ENCODE data around the gene RAD51B. TPM values are rescaled to one million over a fixed set of nuclear protein-coding genes. Genes with fewer than 3 reads are reported as not detected.
A peak's percentile ranks its signal among the peaks of the same experiment; 100 is the strongest.

RAD51B gene
- polyA plus RNA-seq, 1 experiment = 6.6 TPM

- Histone ChIP-seq H3K27me3 (ENCODE audit: control insufficient read depth, insufficient read depth, low read length) (no peaks in the 10 kb centered on the region), H3K4me3 (ENCODE audit: low read depth, low read length) (no peak overlapping the region), H3K9me3 (ENCODE audit: control insufficient read depth, insufficient read depth, low read length) (peaks cover 4% of the 10 kb centered on the region; the same call in 1 of the 2 replicates), H3K27ac (ENCODE audit: low read depth, low read length) (no peak overlapping the region)
- DNase-seq (ENCODE audit: low read depth, low spot score) = no peak
- CTCF ChIA-PET = interaction anchor here (0.9 kb wide), 1 partner anchor 322 kb away, joined by 3 read pairs; no protein-coding TSS in a partner anchor
- POLR2A ChIA-PET = interaction anchor here (0.6 to 1.1 kb wide), 3 partner anchors 21 to 271 kb away, joined by 3 to 7 read pairs (median 4); partner anchors contain the start of gene ZFP36L1
- TF ChIP-seq, protein P1, sequence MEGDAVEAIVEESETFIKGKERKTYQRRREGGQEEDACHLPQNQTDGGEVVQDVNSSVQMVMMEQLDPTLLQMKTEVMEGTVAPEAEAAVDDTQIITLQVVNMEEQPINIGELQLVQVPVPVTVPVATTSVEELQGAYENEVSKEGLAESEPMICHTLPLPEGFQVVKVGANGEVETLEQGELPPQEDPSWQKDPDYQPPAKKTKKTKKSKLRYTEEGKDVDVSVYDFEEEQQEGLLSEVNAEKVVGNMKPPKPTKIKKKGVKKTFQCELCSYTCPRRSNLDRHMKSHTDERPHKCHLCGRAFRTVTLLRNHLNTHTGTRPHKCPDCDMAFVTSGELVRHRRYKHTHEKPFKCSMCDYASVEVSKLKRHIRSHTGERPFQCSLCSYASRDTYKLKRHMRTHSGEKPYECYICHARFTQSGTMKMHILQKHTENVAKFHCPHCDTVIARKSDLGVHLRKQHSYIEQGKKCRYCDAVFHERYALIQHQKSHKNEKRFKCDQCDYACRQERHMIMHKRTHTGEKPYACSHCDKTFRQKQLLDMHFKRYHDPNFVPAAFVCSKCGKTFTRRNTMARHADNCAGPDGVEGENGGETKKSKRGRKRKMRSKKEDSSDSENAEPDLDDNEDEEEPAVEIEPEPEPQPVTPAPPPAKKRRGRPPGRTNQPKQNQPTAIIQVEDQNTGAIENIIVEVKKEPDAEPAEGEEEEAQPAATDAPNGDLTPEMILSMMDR (IDR thresholded peaks at IDR 0.05; ENCODE audit: low read depth, low read length) = 0 out of 2 replicates have a peak, but pooled peaks have one; percentile 12
Observed at GRCh38 chr14:68521961-68522509, 702.5 kb downstream of the RAD51B start.

- Histone ChIP-seq H3K4me3 (ENCODE audit: low read depth, low read length) (no peak overlapping the region), H3K27ac (ENCODE audit: low read depth, low read length) (no peak overlapping the region), H3K27me3 (ENCODE audit: control insufficient read depth, insufficient read depth, low read length) (no peaks in the 10 kb centered on the region), H3K9me3 (ENCODE audit: control insufficient read depth, insufficient read depth, low read length) (peaks cover 4% of the 10 kb centered on the region; the same call in 1 of the 2 replicates)
- ChIA-PET POLR2A (interaction anchor here (0.7 to 1.1 kb wide), 2 partner anchors 20 to 270 kb away, joined by 3 to 4 read pairs; partner anchors contain the start of gene ZFP36L1), CTCF (no interaction called here)
- DNase-seq (ENCODE audit: low read depth, low spot score) = no peak
- TF ChIP-seq, protein P1 (IDR thresholded peaks at IDR 0.05; ENCODE audit: low read depth, low read length) = no peak
Observed at GRCh38 chr14:68522510-68523325, 703.1 kb downstream of the RAD51B start.

GRCh38 chr14:68523326-68523610, 703.7 kb downstream of the RAD51B start:
- CTCF ChIA-PET = no interaction called here
- TF ChIP-seq, protein P1 (IDR thresholded peaks at IDR 0.05; ENCODE audit: low read depth, low read length) = no peak
- POLR2A ChIA-PET = no interaction called here
- H3K4me3 ChIP-seq (ENCODE audit: low read depth, low read length) = no peak overlapping the region
- H3K27me3 ChIP-seq (ENCODE audit: control insufficient read depth, insufficient read depth, low read length) = no peaks in the 10 kb centered on the region
- no peak for DNase-seq (ENCODE audit: low read depth, low spot score)
- H3K9me3 ChIP-seq (ENCODE audit: control insufficient read depth, insufficient read depth, low read length) = peaks cover 4% of the 10 kb centered on the region; the same call in 1 of the 2 replicates
- no peak overlapping the region for H3K27ac ChIP-seq (ENCODE audit: low read depth, low read length)

GRCh38 chr14:68523989-68524725, 704.6 kb downstream of the RAD51B start:
- Histone ChIP-seq H3K27me3 (ENCODE audit: control insufficient read depth, insufficient read depth, low read length) (no peaks in the 10 kb centered on the region), H3K27ac (ENCODE audit: low read depth, low read length) (no peak overlapping the region), H3K4me3 (ENCODE audit: low read depth, low read length) (no peak overlapping the region), H3K9me3 (ENCODE audit: control insufficient read depth, insufficient read depth, low read length) (peaks cover 7% of the 10 kb centered on the region)
- POLR2A ChIA-PET = no interaction called here
- DNase-seq (ENCODE audit: low read depth, low spot score) = no peak
- TF ChIP-seq, protein P1 (IDR thresholded peaks at IDR 0.05; ENCODE audit: low read depth, low read length) = no peak
- CTCF ChIA-PET = no interaction called here

Data from AG04450 (cell line).